Activated gamma-delta T cell treated with anti-CD3 and anti-CD28 coated beads, Interleukin-2, amount 50 U/mL, for 16 hours (primary cell): ENCODE data around the gene CLCN4.

ENCODE experiments used
- DNase-seq: peaks from one replicate; pipeline ENCODE4 v3.0.0-alpha.2; 2020; ENCODE audit warnings: low read depth

Gene CLCN4

DNA sequence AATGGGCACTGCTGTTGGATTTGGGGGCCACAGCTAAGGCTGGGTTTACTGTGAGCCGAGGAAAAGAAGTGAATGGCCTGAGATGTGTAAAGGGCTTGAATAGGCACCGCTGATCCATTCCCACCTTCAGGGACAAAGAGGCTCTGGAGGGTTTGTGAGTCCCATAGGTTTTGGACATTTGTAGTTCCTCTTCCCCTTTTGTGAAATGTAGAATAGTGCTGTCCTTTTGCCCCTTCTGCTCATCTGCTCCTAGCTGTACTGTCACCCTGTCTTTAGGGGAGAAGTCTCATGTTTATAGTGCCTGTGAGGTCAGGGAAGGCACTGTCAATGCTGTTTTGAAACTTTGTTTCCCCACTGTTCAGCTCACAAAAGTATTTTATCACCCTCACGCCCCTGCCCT is 26.4 kb upstream of the CLCN4 start:
- no peak for DNase-seq

DNA sequence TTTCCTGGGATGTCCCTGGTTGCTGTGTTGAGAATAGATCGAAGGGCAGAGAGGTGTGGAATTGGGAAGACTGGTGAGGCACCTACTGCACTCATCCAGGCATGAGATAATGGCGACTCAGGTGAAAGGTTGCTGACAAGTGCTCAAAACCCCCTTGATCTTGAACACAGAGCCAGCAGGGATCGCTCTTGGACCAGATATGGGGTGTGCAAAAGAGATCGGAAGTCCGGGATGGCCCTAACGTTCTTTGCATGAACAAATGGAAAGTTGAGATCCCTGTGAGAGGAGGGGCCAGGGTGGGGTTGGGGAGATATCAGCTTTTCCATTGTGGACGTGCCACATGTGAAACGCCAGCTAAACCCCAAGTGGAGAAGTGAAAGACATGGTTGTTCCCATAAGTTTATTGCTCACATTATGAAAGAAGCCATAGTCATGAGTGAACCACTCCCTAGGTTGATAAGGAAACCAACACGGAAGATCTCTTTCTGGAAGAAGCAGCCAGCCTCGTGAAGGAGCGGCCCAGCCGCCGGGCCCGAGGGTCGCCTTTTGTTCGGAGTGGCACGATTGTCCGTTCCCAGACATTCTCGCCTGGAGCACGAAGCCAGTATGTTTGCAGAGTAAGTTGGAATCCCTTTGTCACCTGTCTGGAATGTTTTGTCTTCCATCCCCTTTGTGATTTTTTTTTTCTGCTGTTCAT is 22.6 kb upstream of the CLCN4 start:
- DNase-seq: no peak

DNA sequence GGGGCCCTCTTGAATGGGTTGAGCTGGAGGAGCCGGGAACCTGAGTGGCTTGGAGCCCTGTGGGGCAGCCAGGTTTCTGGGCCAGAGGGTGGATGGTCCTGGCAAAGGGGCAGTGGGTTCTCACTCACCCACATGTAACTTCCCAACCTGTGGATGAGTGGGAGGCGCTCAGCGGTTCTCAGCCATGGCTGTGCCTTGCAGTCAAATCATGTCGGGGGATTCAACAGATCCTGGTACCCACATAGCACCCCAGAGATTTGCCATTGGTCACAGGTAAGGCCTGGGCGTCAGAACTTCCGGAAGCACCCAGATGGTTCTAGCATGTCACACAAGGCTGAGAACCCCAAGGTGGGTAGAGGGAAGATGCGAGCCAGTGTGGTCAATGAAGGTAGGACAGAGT is 21.9 kb upstream of the CLCN4 start:
- no peak for DNase-seq

GRCh38 chrX:10135561-10136399 is 21.0 kb upstream of the CLCN4 start:
- DNase-seq: no peak

- DNase-seq: no peak
Measured at GRCh38 chrX:10138726-10139125, 18.0 kb upstream of the CLCN4 start.

DNA sequence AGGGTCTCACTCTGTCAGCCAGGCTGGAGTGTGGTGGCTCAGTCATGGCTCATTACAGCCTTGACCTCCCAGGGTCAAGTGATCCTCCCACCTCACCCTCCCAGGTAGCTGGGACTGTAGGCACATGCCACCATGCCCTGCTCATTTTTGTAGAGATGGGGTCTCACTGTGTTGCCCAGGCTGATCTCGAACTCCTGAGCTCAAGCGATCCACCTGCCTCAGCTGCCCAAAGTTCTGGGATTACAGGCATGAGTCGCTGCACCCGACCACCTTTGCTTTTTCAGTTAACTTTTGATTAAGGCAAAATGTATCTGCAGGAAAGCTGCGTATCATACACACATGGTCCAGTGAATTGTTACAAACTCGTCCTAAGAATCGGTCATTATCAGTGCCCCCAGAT is 16.5 kb upstream of the CLCN4 start:
- DNase-seq: no peak

DNA sequence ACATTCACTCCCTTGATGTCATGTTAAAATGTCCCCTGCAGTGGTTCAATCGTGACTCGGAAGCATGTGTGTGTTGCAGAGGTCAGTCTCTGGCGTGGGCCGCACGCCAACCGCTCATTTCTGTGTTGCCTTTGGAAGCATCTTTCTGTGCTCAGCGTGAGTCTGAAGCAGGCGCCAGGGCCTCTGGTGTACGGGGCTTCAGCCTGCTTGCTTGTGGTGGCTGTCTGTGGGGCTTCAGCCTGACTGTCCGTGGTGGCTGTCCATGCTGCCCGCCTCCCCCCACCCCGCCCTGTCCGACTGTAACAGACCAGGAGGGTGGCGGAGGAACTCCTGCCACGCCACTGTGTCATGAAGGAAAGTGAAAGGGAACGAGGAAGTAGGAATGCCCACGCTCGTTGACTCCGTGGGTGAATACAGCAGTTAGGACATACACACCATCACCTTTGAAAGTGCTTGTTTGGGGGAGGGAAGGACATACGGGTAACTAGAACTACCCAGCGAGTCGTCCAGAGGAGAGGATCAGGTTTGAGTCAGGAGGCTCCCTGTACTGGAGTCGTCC is 14.7 kb upstream of the CLCN4 start:
- no peak for DNase-seq

DNA sequence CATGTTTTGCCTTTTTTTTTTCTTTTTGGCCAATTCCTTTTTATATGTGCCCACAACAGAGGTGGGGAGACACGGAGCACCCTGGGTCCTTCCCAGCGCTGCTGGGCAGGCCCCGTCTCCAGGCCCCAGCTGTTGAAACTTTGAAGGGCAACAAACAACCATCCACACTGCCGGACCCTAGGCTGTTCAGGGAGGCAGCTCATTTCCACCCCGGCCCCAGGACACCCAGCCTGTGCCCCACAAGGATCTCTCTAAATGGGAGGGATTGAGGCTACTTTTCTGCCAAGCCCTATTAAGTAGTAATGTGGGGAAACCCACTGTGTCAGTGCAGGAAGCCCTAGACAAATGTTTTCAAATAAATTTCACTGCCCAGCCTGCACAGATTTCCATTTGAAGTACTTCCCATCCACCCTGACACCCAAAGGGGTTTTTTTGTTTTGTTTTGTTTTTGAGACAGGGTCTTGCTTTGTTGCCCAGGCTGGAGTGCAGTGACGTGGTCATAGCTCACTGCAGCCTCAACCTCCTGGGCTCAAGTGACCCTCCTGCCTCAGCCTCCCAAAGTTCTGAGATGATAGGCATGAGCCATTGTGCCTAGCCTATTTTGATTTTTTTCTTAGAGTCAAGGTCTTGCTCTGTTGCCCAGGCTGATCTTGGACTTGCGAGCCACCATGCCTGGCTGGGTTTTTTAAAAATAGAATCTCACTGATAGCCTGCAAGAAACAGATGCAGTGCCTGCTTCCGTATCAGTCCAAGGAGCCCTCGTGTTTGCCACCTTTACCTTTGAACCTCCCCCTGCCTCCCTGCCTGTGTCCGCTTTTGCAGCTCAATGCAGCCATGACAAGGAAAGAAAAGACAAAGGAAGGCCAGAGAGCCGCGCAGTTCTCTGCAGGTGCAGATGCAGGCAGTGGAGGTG is 13.4 kb upstream of the CLCN4 start:
- DNase-seq: no peak

GRCh38 chrX:10146346-10146745 is 10.4 kb upstream of the CLCN4 start:
- DNase-seq: no peak

GRCh38 chrX:10152086-10152485 is 4.7 kb upstream of the CLCN4 start:
- no peak for DNase-seq

- no peak for DNase-seq
Measured at GRCh38 chrX:10155137-10155536, 1.6 kb upstream of the CLCN4 start.

GRCh38 chrX:10157032-10157341 is 212 bp downstream of the CLCN4 start:
- DNase-seq: no peak

- no peak for DNase-seq
Measured at GRCh38 chrX:10157543-10157942, 768 bp downstream of the CLCN4 start.

DNA sequence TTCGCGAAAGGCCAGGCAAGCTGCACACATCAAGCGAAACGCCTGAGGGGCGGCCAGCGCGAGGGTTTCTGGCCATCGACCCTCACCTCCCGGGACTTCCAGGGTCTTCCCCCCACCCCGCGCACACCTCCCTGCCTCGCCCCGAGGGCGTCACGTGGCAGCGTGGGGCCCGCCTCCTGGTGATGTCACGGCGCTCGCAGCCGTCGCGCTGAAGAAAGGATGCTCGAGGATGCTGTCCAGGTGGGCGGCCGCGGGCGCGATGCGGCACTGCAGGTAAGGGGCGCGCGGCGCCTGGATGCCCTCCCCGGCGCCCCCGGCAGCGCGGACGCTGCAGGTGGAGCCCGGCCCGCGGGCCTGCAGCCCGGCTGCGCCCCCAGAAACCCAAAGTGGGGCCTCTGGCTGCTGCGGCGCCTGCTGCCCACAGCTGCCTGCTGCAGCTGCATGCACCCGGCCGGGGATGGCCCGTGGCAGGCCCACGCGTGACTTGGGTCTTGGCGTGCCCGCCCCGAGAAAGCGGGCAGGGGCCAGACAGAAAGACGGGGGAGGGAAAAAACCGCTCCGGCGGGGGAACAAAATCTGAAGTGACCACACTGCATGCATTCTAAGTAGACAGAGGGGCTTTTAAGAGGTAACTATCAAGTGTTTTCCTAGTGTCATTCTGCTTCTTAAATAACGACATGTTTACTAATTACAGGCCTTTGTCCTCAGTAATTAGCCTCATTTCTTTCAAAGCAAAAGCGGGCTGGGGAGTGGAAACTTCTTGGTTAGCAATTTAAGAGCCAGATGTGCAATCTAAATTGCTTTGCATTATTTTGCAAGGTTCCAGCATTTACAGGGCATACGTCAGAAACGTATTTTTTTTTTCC is 1.7 kb downstream of the CLCN4 start:
- DNase-seq: no peak

DNA sequence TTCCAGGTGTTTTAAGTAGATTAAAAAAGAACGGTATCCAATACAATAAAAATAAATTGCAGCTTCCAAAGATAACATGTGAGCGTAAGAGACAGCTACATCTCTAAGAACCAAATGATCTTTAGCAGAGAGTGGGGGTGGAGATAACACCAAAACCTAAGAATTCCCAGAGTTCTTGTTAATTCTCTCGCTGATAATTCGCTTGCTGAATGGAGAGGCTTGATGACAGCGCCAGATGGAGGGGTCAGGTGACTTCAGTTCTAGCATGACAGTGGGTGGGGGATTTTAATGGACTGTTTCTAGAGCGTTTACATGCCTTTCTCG is 2.3 kb downstream of the CLCN4 start:
- DNase-seq: no peak

GRCh38 chrX:10160211-10160610 is 3.4 kb downstream of the CLCN4 start:
- DNase-seq: no peak

- no peak for DNase-seq
Measured at GRCh38 chrX:10163031-10163430, 6.3 kb downstream of the CLCN4 start.

- DNase-seq: no peak
Measured at GRCh38 chrX:10164879-10165278, 8.1 kb downstream of the CLCN4 start.

GRCh38 chrX:10165580-10166247 is 8.9 kb downstream of the CLCN4 start:
- DNase-seq: no peak

- no peak for DNase-seq
Measured at GRCh38 chrX:10166248-10166716, 9.5 kb downstream of the CLCN4 start.

- no peak for DNase-seq
Measured at GRCh38 chrX:10166731-10167151, 10.0 kb downstream of the CLCN4 start.
